GM12892 (cell line): ENCODE measurements around the gene COL9A2.
A peak's percentile ranks its signal among the peaks of the same experiment; 100 is the strongest.

Experiments used
- DNase-seq: peaks from one replicate; pipeline ENCODE4 v3.0.0; 2011; ENCODE audit not compliant: insufficient read length
- FAIRE-seq: peaks from 2 replicates; lab custom pipeline; 2011; peaks lifted over from hg19 to GRCh38; lab: Jason Lieb, UNC
- POLR2A ChIP-seq: IDR thresholded peaks from 2 replicates; pipeline ENCODE4 v1.6.1; 2011; ENCODE audit warnings: low read depth, low read length, control low read depth
- POLR2AphosphoS5 ChIP-seq: IDR thresholded peaks from 2 replicates; pipeline ENCODE4 v1.6.1; 2011; ENCODE audit warnings: low read depth, low read length, control low read depth
- TAF1 ChIP-seq: IDR thresholded peaks from 2 replicates; pipeline ENCODE4 v1.6.1; 2011; ENCODE audit warnings: low read depth, mild to moderate bottlenecking, control low read depth, low read length, borderline replicate concordance

COL9A2 gene

DNA sequence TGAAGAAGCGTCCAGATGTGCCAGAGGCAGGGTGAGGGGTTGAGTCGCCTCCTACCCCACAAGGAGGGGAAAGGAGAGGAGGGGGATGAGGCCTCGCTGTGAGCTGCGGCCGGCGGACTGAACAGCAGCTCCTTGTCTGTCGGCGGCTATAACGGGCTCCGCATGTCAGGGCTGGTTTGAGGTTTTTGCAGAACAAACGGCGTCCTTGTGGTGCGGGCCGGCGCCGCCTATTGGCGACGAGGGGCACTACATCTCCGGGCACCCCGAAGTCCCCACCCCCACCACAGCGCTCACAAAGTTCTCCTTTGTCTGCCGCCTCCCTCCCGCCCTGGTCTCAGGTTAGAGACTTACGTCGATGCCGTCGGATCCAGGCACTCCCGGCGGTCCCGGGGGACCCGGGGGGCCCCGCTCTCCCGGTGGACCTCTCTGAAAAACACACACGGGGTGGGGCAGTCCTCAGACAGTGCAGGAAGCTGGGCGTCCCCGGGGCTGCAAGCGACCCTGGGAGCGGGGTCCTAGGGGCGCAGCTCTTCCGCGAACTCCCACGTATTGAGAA, 1.8 kb downstream of the COL9A2 start:
- DNase-seq (peak; percentile 69), FAIRE-seq (peak; percentile 93)
- TF ChIP-seq TAF1 = peak; percentile 35; the same call in 1 of the 2 replicates
- TF ChIP-seq POLR2A = peak; percentile 68
- 0 out of 2 replicates have a peak, but pooled peaks have one; percentile 36 for TF ChIP-seq POLR2AphosphoS5

DNA sequence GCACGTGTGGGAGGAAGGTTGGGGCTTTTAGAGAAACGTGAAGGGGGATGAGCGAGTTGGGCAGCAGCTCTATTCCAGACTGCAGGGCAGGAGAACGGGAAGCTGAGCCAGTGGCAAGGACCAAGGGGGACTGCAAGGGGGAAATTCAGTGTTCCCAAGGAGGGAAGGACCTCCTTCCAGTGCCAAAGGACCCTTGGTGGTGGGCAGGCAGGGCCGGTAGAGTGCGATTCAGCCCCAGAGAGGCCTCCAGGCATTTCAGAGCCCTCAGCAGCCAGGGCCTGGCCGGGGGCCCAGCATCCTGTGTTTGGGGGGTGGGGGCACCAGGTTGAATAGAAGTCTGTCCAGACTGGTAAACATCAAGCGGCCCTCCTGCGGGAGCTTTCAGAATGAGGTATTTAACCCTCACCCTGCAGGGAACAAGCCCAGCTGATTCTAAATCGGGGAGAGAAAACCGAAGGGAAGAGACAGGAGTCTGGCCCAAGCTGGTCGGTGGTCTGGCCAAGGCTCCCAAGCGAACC, 2.3 kb downstream of the COL9A2 start:
- TF ChIP-seq POLR2AphosphoS5 (no peak), TAF1 (0 out of 2 replicates have a peak, but pooled peaks have one; percentile 30), POLR2A (no peak)
- DNase-seq (no peak), FAIRE-seq (no peak)

DNA sequence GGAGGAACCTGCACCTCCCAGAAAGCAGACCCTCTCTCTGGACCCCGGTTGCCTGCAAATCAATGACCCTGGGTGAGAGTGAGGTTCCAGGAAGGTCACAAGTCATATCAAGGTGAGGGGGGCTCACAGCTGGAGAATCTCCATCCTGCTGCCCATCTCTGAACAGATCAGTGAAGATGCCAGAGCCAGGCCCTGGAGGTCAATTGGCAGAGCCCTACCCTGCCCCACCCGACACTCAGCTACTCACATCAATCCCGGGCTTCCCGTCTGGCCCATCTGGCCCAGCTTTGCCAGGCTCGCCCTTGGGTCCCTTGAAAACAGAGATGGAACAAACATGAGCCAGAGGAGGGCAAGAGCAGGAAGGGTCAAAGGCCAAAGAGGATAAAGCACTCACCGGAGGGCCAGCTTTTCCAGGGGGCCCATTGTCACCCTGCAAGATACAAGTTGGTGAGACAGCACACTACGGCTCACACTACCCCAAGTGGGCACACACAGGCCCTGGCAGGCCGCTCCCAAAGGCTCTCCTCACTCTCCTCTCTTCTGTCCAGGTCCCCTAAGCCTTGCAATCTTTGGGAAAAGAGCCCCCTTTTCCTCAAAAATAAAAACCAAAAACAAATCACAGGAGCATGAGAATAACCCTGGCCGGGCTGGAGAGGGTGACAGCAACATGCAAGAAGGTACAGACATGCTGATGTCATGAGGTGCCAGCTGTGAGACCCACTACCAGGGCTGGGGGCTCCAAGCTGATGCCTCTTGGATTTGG, 2.9 kb downstream of the COL9A2 start:
- FAIRE-seq (no peak), DNase-seq (no peak)
- TF ChIP-seq TAF1 (no peak), POLR2A (no peak), POLR2AphosphoS5 (no peak)

DNA sequence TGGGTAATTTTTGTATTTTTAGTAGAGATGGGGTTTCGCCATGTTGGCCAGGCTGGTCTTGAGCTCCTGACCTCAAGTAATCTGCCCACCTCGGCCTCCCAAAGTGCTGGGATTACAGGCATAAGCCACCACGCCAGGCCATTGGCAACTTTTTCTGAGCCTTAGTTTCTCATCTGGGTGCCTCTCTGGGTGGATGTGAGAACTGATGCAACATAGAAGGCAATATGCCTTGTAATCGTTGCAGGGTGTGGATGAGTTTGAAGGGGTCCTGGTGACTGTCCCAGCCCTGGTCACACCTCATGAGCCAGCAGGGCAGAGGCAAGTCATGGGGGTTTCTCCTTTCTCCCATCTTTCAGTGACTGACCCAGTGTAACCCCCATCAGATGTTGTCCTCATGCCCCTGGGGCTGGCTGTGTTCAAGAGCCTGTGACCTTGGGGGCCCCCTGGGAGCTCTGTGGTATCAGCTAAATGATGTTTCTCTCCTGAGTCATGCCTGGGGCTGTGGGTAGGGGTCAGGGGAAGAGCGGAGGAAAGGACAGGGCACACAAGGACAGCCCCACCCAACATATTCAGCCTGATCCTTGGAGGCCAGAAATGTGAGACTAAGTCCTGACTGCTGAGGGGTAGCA, 3.6 kb downstream of the COL9A2 start:
- FAIRE-seq (no peak), DNase-seq (no peak)
- TF ChIP-seq POLR2A (no peak), POLR2AphosphoS5 (no peak), TAF1 (no peak)

DNA sequence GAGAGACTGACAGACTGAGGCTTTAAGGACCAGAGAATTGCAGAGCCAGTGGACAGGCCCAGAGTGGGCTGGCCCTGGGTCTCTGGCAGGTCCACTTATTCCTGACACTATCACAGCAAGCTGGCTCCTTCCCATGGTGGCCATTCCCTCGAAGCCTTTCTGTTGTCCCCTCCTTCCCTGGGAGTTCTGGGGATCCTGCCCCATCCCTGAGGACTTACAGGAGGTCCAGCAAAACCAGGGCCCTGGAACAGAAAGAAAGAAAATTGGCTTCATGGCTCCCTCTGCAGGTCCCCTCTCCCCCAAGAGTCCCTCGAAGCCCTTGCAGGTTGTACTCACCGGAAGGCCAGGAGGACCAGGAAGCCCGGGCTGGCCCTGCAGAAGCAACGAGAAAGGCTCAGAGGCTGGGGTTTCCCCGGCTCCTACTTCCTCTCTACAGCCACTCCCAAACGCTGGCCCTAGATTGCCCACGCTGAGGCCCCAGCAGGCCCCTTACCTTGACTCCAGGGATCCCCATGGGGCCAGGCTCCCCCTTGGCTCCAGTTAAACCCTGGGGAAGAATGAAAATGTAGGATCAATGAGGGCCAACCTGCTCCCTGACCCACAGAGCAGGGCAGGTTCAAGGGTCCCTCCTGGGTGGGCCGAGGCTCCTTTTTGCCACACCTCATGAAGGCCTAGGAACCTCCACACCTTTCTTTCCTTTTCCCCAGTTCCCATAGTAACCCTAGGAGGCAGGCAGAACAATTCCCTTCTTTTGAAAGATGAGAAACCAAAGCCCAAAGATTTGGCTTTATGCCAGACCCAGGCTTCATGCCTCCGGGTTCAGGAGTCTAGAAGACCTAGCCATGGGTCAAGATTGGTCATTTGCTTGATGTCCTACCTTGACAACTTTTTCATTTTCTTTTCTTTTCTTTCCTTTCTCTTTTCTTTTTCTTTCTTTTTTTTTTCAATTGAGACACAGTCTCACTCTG, 4.6 kb downstream of the COL9A2 start:
- DNase-seq (peak; percentile 69), FAIRE-seq (peak; percentile 93)
- TF ChIP-seq TAF1 = no peak
- no peak; the same call in 1 of the 2 replicates for TF ChIP-seq POLR2AphosphoS5
- peak; percentile 68; the same call in 1 of the 2 replicates for TF ChIP-seq POLR2A

GRCh38 chr1:40311692-40312091, 5.4 kb downstream of the COL9A2 start:
- TF ChIP-seq POLR2A (no peak), POLR2AphosphoS5 (no peak), TAF1 (no peak)
- FAIRE-seq = no peak
- DNase-seq = no peak

DNA sequence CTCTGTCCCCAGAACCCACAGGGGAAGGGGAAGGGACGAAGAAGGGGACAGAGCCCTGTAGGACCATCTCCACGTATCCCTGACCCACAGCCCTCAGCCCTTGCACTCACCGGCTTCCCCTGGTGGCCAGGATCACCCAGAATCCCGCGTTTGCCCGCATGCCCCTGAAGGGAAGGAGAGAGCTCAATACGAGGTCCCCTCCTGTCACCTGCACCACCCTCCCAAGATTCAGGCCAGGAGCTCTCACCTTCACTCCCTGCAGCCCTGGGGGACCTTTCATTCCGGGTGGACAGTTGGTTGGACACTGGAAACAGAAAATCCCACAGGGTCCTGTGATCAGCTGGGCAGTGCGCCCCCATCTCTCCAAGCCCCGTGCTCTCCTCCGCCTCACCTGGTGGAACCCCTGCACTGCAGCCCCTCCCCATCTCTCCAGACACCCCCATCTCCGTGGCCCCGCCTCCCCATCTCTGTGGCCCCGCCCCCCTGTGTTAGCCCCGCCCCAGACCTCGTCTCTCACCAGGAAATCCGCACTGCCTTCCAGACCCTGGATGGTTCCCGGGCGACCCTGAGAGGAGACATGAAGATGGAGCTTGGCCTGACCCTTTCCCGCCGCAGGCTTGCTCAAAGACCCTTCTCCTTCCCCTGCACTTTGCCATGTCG, 6.0 kb downstream of the COL9A2 start:
- no peak for TF ChIP-seq POLR2AphosphoS5
- FAIRE-seq (no peak), DNase-seq (no peak)

DNA sequence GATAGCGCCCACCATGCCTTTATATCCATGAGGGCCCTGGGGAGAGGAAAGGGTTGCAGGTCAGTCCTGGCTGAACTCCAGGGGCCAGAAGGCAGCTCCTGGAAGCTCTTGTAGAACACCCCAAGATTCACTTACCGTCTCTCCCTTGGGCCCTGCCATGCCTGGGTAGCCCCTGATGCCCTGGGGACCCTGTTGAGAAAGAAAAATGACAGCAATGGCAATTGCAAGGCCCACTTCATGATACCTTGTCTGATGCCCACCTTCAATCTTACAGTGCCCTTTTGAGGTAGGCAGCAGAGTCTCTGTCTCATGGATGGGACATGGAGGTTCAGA, 7.0 kb downstream of the COL9A2 start:
- no peak for DNase-seq
- no peak for TF ChIP-seq POLR2A
- TF ChIP-seq TAF1 = no peak
- no peak for FAIRE-seq

- TF ChIP-seq POLR2A = no peak
- no peak for TF ChIP-seq TAF1
- TF ChIP-seq POLR2AphosphoS5 = 0 out of 2 replicates have a peak, but pooled peaks have one; percentile 29
- no peak for DNase-seq
- peak; percentile 74 for FAIRE-seq
Observed at GRCh38 chr1:40309374-40310128, 7.5 kb downstream of the COL9A2 start.

- no peak for FAIRE-seq
- TF ChIP-seq TAF1 (no peak), POLR2A (no peak; the same call in 1 of the 2 replicates), POLR2AphosphoS5 (no peak)
- no peak for DNase-seq
Observed at GRCh38 chr1:40308036-40308727, 8.9 kb downstream of the COL9A2 start.
